ENCODE data around the gene NTNG2.

GRCh38 chr9:132185073-132186009 is 23.5 kb downstream of the NTNG2 start:
- TF ChIP-seq CTCF (IDR thresholded peaks at IDR 0.05) (no peak), ZFX (IDR thresholded peaks at IDR 0.05; ENCODE audit: borderline replicate concordance) (no peak)
